ENCODE data around the gene VPS26A. TPM values are rescaled to one million over a fixed set of nuclear protein-coding genes. Genes with fewer than 3 reads are reported as not detected.

VPS26A gene
- total RNA-seq = 35.9 and 38.0 TPM in 2 replicates

- intact Hi-C loops (cut with micrococcal nuclease) = loop anchor here (1.0 to 10.0 kb wide), 18 partner anchors 31 to 1049 kb away; partner anchors contain the start of genes CCAR1, DDX50, DNA2 and HERC4
Observed at GRCh38 chr10:69123747-69124562, at the start of gene VPS26A. Gene VPS26A (plus strand): TSS chr10:69124178. CDS start chr10:69124278, 100 bp downstream.

GRCh38 chr10:69074532-69074931, 49.4 kb upstream of the VPS26A start:
- intact Hi-C loops (cut with micrococcal nuclease) = no loop called here

GRCh38 chr10:69075431-69075830, 48.5 kb upstream of the VPS26A start:
- intact Hi-C loops (cut with micrococcal nuclease) = no loop called here

GRCh38 chr10:69078311-69078710, 45.7 kb upstream of the VPS26A start:
- intact Hi-C loops (cut with micrococcal nuclease) = no loop called here

GRCh38 chr10:69080226-69080625, 43.8 kb upstream of the VPS26A start:
- intact Hi-C loops (cut with micrococcal nuclease) = no loop called here

- intact Hi-C loops (cut with micrococcal nuclease) = no loop called here
Observed at GRCh38 chr10:69086001-69086509, 37.9 kb upstream of the VPS26A start.

GRCh38 chr10:69087590-69088470, 36.1 kb upstream of the VPS26A start, which contains the start of gene SRGN:
Gene SRGN (plus strand): TSS chr10:69088103. CDS start chr10:69088158, 55 bp downstream.
- intact Hi-C loops (cut with micrococcal nuclease) = loop anchor here (1.0 to 2.0 kb wide), 3 partner anchors 22 to 43 kb away; no protein-coding TSS in a partner anchor

- intact Hi-C loops (cut with micrococcal nuclease) = loop anchor here (2.0 kb wide), 1 partner anchor 34 kb away; no protein-coding TSS in a partner anchor
Observed at GRCh38 chr10:69088471-69088769, 35.6 kb upstream of the VPS26A start.

GRCh38 chr10:69088801-69089501, 35.0 kb upstream of the VPS26A start:
- intact Hi-C loops (cut with micrococcal nuclease) = loop anchor here (2.0 kb wide), 1 partner anchor 34 kb away; no protein-coding TSS in a partner anchor

- intact Hi-C loops (cut with micrococcal nuclease) = loop anchor here (1.0 to 5.0 kb wide), 4 partner anchors 35 to 1487 kb away; partner anchors contain the start of gene DDX50
Observed at GRCh38 chr10:69089638-69090599, 34.1 kb upstream of the VPS26A start.

GRCh38 chr10:69090685-69091084, 33.3 kb upstream of the VPS26A start:
- intact Hi-C loops (cut with micrococcal nuclease) = loop anchor here (1.0 to 5.0 kb wide), 3 partner anchors 132 to 1487 kb away; partner anchors contain the start of gene DDX50

GRCh38 chr10:69091143-69091651, 32.8 kb upstream of the VPS26A start:
- intact Hi-C loops (cut with micrococcal nuclease) = loop anchor here (5.0 kb wide), 1 partner anchor 1486 kb away; no protein-coding TSS in a partner anchor

GRCh38 chr10:69092959-69093850, 30.8 kb upstream of the VPS26A start:
- intact Hi-C loops (cut with micrococcal nuclease) = loop anchor here (1.0 to 5.0 kb wide), 10 partner anchors 30 to 1484 kb away; partner anchors contain the start of genes CCAR1, KIFBP and SLC25A16

- intact Hi-C loops (cut with micrococcal nuclease) = loop anchor here (1.0 to 5.0 kb wide), 10 partner anchors 29 to 1483 kb away; partner anchors contain the start of genes CCAR1, KIFBP and SLC25A16
Observed at GRCh38 chr10:69093933-69094332, 30.0 kb upstream of the VPS26A start.

GRCh38 chr10:69096045-69096444, 27.9 kb upstream of the VPS26A start:
- intact Hi-C loops (cut with micrococcal nuclease) = no loop called here

- intact Hi-C loops (cut with micrococcal nuclease) = no loop called here
Observed at GRCh38 chr10:69097729-69098128, 26.2 kb upstream of the VPS26A start.

GRCh38 chr10:69100136-69100872, 23.7 kb upstream of the VPS26A start:
- intact Hi-C loops (cut with micrococcal nuclease) = no loop called here
